Panc1 (cell line): ENCODE measurements around the gene KCNIP4. TPM values are rescaled to one million over a fixed set of nuclear protein-coding genes. Genes with fewer than 3 reads are reported as not detected.

Experiments
- ATAC-seq: fragments of 200-7000 bp; cut with Tn5 transposase; 2 replicates; pipeline ENCODE4 v1.9.1; 2020; ENCODE audit warnings: mild to moderate bottlenecking, moderate library complexity
- BruUV-seq: library from RNA; stranded (reverse); fragments of 400-500 nt; replicated peaks from 2 replicates; lab custom pipeline; 2021; lab: Mats Ljungman, UMichigan
- CTCF ChIA-PET: fragments of 300-600 bp; sonication (Branson Sonifier 250); formaldehyde crosslinking; loops from one replicate; lab custom pipeline; 2022; ENCODE audit warnings: antibody characterized with exemption; lab: Charles Lee
- POLR2A ChIA-PET: fragments of 300-600 bp; sonication (Branson Sonifier 250); formaldehyde crosslinking; loops from one replicate; lab custom pipeline; 2022; ENCODE audit warnings: antibody characterized with exemption; lab: Charles Lee
- DNase-seq: peaks from one replicate; pipeline ENCODE4 v3.0.0-alpha.2; 2010; ENCODE audit warnings: low read depth, low spot score
- H3K27ac ChIP-seq: 2 replicates; pipeline ENCODE4 v1.5.1; 2011; ENCODE audit warnings: mild to moderate bottlenecking, low read length, inconsistent platforms
- H3K27me3 ChIP-seq: fragments of 200-500 bp; sonication (Bioruptor generic); 2 replicates; pipeline ENCODE4 v1.6.0; 2014; ENCODE audit warnings: low read length, inconsistent platforms; ENCODE audit not compliant: control insufficient read depth, insufficient read depth
- H3K36me3 ChIP-seq: fragments of 200-500 bp; sonication (Bioruptor generic); 2 replicates; pipeline ENCODE4 v1.5.1; 2014; ENCODE audit warnings: inconsistent platforms, mild to moderate bottlenecking, low read length, moderate library complexity; ENCODE audit not compliant: control insufficient read depth, insufficient read depth
- H3K4me1 ChIP-seq: 2 replicates; pipeline ENCODE4 v1.5.1; 2011; ENCODE audit warnings: inconsistent platforms, mild to moderate bottlenecking, low read length, moderate library complexity; ENCODE audit not compliant: control insufficient read depth, insufficient read depth
- H3K4me3 ChIP-seq, 2 experiments: 2 replicates each; pipeline ENCODE4 v1.5.1; 2011 to 2012; ENCODE audit warnings: low read depth in 2 of 2, low read length in 2 of 2, mild to moderate bottlenecking in 2 of 2, inconsistent platforms in 1 of 2, moderate library complexity in 1 of 2
- H3K9me3 ChIP-seq: fragments of 200-500 bp; sonication (Bioruptor generic); 2 replicates; pipeline ENCODE4 v1.5.1; 2014; ENCODE audit warnings: low read depth, mild to moderate bottlenecking, inconsistent platforms, low read length, moderate library complexity; ENCODE audit not compliant: control insufficient read depth, insufficient read depth
- CTCF ChIP-seq: fragments of 450-650 bp; IDR thresholded peaks from 2 replicates; pipeline ENCODE4 v1.5.1; 2017; ENCODE audit warnings: mild to moderate bottlenecking
- POLR2AphosphoS5 ChIP-seq: IDR thresholded peaks from 2 replicates; pipeline ENCODE4 v1.6.1; 2012; ENCODE audit warnings: mild to moderate bottlenecking, low read depth, low read length, moderate library complexity
- REST ChIP-seq, 2 experiments: IDR thresholded peaks; 2 replicates each; pipeline ENCODE4 v1.6.1; 2011 to 2012; ENCODE audit warnings: low read depth in 2 of 2, control low read depth in 1 of 2, low read length in 1 of 2, mild to moderate bottlenecking in 1 of 2, moderate library complexity in 1 of 2; ENCODE audit not compliant: insufficient read depth in 1 of 2
- SIN3A ChIP-seq: IDR thresholded peaks from 2 replicates; pipeline ENCODE4 v1.6.1; 2012; ENCODE audit warnings: low read depth, mild to moderate bottlenecking, low read length, moderate library complexity, borderline replicate concordance; ENCODE audit not compliant: insufficient read depth
- TCF7L2 ChIP-seq: IDR thresholded peaks from 2 replicates; pipeline ENCODE4 v1.6.1; 2011; ENCODE audit warnings: mild to moderate bottlenecking, low read depth, low read length, inconsistent platforms
- in situ Hi-C: cut with HindIII; loops from 2 replicates; pipeline ENCODE4 v1.10.0; 2016; ENCODE audit warnings: low sequenced_read_pairs, low pct_unique_long_range_greater_than_20kb
- intact Hi-C: fragments of 100-400 bp; cut with micrococcal nuclease; formaldehyde crosslinking; loops from one replicate; pipeline ENCODE4 v1.10.0; 2022; ENCODE audit not compliant: unreplicated experiment
- total RNA-seq: library from RNA; stranded (reverse); gene quantifications from one replicate; pipeline ENCODE4 v1.2.1, GENCODE V29; 2021; ENCODE audit not compliant: unreplicated experiment

The KCNIP4 gene
- total RNA-seq, 1 experiment from 2014 or later, result not detected

- in situ Hi-C loops, result no loop called here
- Histone ChIP-seq H3K4me1 (no peaks in the 10 kb centered on the region), H3K36me3 (no peaks in the 10 kb centered on the region), H3K4me3 (no peak overlapping the region), H3K9me3 (no peaks in the 10 kb centered on the region), H3K27ac (no peak overlapping the region), H3K27me3 (no peaks in the 10 kb centered on the region)
- BruUV-seq, result no TSS peak
- POLR2A ChIA-PET, result no interaction called here
- intact Hi-C loops, result no loop called here
- ATAC-seq (no peak), DNase-seq (no peak)
- TF ChIP-seq POLR2AphosphoS5 (no peak), REST (IDR thresholded peaks at IDR 0.05; ENCODE audit: insufficient read depth in 1 of 2, low read depth in 2 of 2, low read length in 1 of 2) (no peak), TCF7L2 (no peak), SIN3A (no peak), CTCF (no peak)
- CTCF ChIA-PET, result no interaction called here
Measured at GRCh38 chr4:20944451-20944850, 1004.1 kb downstream of the KCNIP4 start.

- no peak for DNase-seq
- Histone ChIP-seq H3K4me1 (no peaks in the 10 kb centered on the region), H3K9me3 (no peaks in the 10 kb centered on the region), H3K36me3 (no peaks in the 10 kb centered on the region), H3K27ac (no peak overlapping the region), H3K4me3 (no peak overlapping the region), H3K27me3 (no peaks in the 10 kb centered on the region)
- CTCF ChIA-PET, result no interaction called here
- intact Hi-C loops (no loop called here), in situ Hi-C loops (no loop called here)
- POLR2A ChIA-PET, result no interaction called here
- BruUV-seq, result no TSS peak
- TF ChIP-seq REST (IDR thresholded peaks at IDR 0.05; ENCODE audit: insufficient read depth in 1 of 2, low read depth in 2 of 2, low read length in 1 of 2) (no peak), SIN3A (no peak), POLR2AphosphoS5 (no peak)
- no peak for ATAC-seq
Measured at GRCh38 chr4:20938204-20938603, 1010.4 kb downstream of the KCNIP4 start.
